GM18867 (cell line): ENCODE data around the gene GNAO1.
A peak's percentile ranks its signal among the peaks of the same experiment; 100 is the strongest.
"Not testable (repeated sequence)": the region's sequence is repeated elsewhere in the genome, so short reads cannot be mapped to it uniquely, and the experiment has no call there.

Experiments used
- ATAC-seq: cut with Tn5 transposase; IDR thresholded peaks from one replicate; pipeline ENCODE4 v1.9.1; 2021; ENCODE audit warnings: mild to moderate bottlenecking, moderate library complexity; ENCODE audit not compliant: unreplicated experiment

GNAO1 gene

GRCh38 chr16:56357241-56357764, 166.0 kb downstream of the GNAO1 start:
- ATAC-seq, result peak; percentile 11

- no peak for ATAC-seq
These were observed 166.6 kb downstream of the GNAO1 start for GRCh38 chr16:56357765-56358322.

DNA sequence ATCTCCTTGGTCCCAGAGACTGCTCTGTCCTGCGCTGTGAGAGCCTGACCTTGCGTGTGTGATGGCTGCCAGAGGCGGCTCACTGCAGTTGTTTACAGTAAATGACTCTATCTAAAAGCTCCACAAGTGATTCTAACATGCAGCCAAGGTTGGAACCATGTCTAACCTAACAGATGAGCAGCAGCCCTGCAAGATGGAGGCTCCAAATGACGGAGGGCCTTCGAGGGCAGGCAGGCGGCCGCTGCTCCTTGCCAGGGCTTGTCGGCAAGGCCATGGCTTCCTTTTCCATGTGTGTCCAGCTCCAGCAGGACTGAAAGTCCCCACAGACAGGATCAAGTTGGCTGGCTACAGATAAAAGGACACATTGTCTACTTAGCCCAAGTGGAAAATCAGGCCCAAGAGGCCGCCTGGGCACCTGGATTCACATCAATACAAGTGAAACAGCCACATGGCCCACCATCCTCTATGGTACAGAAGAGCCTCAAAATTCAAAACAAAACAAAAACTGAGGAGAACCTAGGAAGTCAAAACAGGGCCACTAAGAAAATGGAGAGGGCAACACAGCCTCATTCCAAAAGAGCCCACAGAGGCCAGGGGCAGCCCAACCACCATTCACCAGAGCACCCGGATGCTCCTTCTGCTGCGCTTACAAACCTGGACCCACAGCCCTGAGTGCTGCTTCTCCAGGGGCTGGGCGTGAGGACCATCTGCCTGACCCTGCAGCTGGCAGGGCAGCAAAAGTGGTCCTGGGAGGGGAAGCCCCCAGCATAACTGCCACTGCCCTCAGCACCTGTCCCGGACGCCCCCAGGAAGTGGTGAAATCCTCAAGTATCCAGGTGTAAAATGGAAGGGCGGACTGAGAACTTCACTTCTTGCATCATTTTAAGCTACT, 169.1 kb downstream of the GNAO1 start:
- no peak for ATAC-seq

- no peak for ATAC-seq
These were observed 170.9 kb downstream of the GNAO1 start for GRCh38 chr16:56362057-56362655.

DNA sequence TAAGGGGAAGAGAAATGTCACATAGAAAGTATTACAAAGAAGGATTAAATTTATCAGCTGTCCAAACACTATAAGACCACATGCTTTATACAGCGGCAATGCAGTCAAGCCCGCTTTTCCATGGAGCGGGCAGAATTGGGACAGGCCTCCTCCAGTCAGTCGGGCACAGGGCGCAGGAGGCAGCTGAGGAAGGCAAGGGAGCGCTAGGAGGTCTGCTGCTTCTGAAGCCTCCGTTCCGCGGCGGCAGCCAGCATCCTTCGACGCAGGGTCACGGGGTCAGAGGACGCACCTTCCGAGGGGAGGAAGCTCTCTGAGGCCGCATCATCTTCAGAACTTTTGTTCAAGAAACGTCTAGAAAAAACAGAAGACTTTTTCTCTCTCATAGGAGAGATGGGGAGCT, 171.4 kb downstream of the GNAO1 start:
- ATAC-seq, result no peak

GRCh38 chr16:56363181-56363716, 172.0 kb downstream of the GNAO1 start:
- ATAC-seq, result no peak

GRCh38 chr16:56363781-56364565, 172.7 kb downstream of the GNAO1 start:
- no peak for ATAC-seq

DNA sequence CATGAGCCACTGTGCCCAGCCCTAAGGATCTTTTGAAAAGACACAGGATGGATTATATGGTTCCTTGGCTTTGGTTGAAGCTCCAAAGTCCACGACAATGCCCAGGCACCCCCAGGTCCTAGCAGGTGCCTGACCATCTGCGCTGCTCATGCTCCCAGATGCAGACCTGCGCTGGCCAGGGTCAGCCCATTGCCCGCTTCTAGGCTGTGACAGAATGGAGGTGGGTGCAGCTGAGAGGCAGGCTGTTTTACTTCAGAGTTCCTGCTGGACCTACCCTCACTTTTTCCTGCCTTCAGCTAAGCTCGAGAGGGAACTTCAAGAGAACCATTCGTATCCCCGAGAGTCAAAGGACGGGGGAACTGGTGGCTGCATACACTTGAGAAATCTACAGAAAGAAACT, 173.6 kb downstream of the GNAO1 start:
- no peak for ATAC-seq

DNA sequence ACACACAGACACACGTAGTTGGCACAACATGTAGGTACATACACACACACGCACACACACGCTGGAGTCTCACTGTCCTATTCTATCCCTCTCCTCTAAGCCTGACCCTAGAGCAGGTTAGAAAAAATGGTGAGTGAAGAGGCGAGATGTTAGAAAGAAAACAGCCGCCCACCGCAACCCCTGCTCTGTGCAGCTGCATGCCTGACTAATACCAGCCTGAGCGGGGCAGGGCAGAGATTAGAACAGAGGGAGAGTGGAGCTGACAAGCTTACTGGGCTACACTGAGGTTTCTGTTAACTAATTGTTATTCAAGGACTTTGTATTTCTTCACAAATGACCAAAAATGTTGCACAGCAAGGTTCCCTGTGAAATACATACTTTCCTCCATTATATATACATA, 174.3 kb downstream of the GNAO1 start:
- ATAC-seq, result no peak

GRCh38 chr16:56366945-56367344, 175.7 kb downstream of the GNAO1 start:
- no peak for ATAC-seq

- ATAC-seq, result no peak
These were observed 176.5 kb downstream of the GNAO1 start for GRCh38 chr16:56367764-56368163.

DNA sequence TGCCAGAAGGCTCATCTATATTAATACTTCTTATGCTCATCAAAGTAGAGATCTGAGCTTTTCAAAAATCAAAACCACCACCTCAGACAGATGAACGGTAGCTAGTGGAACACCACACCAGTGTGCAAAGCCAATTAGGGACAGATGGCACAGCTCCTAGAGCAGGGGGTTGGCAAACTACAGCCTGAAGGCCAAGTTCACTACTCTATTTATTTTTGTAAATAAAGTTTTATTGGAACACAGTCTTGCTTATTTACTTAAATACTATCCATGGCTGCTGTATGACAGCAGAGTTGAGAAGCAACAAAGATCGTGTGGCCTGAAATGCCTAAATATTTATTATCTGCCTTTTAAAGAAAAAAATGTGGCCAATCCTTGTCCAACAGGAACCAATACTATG, 177.3 kb downstream of the GNAO1 start:
- ATAC-seq, result no peak

DNA sequence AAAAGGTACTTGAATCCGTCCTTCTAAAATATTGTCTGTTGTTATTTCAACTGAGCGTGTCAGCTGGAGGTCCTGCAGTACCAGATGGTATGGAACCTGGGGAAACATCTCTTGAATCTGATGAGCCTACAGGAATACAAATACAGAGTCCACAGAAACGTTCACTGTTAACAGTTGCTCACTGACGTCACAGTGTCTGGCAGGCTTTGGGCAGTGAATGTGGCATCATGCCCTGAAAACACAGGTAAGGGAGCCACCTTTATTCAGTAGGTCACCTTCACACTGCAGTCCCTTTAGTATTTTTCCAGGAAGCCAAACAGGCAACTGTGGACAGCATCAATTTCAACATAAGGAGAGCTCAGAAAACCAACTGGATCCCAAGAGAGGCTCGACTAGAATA, 177.9 kb downstream of the GNAO1 start:
- no peak for ATAC-seq

DNA sequence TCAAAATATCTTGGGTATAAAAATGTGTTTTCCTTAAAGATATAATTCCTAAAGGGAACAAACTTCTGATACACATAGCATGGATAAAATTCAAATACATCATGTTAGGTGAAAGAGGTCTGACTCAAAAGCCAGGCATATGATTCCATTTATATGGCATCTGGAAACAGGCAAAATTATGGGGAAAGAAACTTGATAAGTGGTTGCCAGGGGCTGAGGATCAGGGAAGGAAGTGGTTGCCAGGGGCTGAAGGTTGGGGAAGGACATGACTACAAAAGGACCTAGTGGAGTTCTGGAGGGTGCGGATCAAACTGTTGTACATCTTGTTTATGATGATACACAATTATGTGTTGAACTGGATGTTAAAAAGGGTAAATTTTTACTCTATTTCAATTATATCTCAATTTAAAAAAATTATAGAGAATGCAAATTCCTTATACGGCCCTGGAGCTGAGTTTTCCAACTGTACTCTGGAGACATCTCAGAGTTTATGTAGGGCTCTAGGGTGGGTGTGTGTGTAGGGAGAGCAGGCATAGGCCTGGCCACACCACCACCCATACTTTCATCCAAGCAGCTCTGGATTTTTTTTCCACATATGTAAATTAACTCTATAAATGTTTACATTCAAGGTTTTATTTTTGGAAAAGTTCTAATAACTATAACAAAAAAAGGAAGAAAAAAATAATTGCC, 179.0 kb downstream of the GNAO1 start:
- ATAC-seq, result no peak

GRCh38 chr16:56370875-56371659, 179.8 kb downstream of the GNAO1 start:
- no peak for ATAC-seq

GRCh38 chr16:56371660-56371937, 180.3 kb downstream of the GNAO1 start:
- no peak for ATAC-seq

DNA sequence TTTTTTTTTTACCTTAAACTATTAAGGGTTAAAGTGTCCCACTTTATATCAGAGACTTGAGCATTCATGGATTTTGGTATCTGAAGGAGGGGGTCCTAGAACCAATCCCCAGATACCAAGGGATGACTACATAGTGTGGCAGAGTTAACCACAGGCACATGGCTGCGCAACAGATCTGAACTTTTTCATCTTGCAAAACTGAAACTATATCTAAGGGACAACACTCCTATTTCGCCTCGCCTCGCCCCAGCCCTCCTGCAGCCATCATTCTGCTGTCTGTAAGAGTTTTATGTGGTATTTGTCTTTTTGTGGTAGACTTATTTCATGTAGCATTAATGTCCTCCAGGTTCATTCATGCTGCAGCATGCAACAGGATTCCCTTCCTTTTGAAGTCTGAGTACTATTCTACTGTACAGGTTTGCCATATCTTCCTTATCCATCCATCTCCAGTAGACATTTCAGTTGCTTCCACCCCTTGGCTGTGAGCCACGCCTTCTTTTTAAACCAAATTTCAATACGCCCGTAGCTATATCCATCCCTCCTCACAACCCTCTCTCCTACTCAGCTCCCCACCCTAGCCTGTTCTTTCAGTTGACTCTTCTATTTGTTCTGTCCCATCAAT, 180.8 kb downstream of the GNAO1 start:
- no peak for ATAC-seq

- ATAC-seq, result no peak
These were observed 181.7 kb downstream of the GNAO1 start for GRCh38 chr16:56373003-56373402.

DNA sequence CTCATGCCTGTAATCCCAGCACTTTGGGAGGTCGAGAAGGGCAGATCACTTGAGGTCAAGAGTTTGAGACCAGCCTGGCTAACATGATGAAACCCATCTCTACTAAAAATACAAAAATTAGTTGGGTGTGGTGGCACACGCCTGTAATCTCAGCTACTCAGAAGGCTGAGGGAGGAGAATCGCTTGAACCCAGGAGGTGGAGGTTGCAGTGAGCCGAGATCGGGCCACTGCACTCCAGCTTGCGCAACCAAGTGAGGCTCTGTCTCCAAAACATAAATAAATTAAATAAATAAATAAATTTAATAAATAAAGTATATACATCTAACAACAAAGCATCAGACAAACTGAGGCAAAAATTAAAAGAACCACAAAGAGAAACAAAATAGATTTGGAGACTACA, 184.5 kb downstream of the GNAO1 start:
- not testable (repeated sequence) for ATAC-seq
